Measurements from ENCODE around the gene CDAN1.
"Not testable (repeated sequence)": the region's sequence is repeated elsewhere in the genome, so short reads cannot be mapped to it uniquely, and the experiment has no call there.

CDAN1 gene

DNA sequence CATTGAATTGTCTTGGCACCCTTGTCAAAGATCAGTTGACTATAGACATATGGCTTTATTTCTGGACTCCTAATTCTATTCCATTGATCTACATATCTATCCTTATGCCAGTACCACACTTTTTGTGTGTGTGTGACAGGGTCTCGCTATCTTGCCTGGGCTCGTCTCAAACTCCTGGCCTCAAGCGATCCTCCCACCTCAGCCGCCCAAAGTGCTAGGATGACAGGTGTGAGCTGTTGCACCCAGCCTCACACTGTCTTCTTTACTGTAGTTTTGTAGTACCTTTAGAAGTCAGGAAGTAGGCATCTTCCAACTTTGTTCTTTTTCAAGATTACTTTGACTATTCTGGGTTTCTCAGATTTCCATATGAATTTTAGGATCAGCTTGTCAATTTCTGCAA lies 24.3 kb downstream of the CDAN1 start:
- DNase-seq = no peak

DNA sequence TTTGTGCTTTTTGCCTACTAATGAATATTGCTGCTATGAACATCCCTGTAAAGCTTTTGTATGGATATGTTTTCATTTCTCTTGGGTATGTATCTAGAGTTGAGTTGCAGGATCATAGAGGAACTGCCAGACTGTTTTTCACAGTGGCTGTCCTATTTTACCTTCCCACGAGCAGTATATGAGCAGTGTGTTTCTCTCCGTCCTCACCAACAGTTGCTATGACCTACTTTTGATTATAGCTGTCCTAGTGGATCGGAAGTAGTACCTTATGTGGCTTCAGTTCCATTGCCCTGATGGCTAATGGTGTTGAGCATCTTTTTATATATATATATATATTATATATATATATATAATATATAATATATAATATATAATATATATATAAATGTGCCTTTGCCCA lies 25.2 kb downstream of the CDAN1 start:
- no peak for DNase-seq

- no peak for DNase-seq
Observed at GRCh38 chr15:42710662-42711061, 26.3 kb downstream of the CDAN1 start.

GRCh38 chr15:42707873-42708544 lies 28.9 kb downstream of the CDAN1 start:
- no peak for DNase-seq

DNA sequence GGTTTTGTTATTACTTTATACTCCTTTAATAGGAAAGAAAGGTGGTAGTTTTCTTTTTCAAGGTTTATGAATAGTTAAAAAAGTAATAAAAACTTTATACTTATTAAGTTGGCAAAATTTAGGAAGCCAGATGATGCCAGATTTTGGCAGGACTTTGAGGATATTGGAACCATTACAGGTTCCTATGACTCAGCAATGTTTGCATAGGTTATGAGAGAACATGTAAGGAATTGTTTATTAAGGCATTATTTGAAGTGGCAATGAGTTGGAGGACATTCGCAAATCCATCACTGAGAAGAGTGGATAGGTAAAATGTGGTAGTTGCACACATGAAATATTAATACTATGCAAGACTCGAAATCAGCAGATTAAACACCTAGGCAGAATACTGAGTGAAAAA lies 29.9 kb downstream of the CDAN1 start:
- no peak for DNase-seq

DNA sequence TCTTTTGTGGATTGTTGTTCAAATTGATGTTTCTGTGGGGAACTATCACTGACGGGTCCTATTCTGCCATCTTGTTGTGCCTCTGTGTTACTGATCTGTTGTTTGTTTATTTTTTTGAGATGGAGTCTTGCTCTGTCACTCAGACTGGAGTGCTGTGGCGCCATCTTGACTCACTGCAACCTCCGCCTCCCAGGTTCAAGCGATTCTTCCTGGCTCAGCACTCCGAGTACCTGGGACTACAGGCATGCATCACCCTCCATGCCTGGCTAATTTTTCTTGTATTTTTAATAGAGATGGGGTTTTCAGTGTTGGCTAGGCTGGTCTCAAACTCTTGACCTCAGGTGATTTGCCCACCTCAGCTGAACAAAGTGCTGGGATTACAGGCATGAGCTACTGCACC lies 31.6 kb downstream of the CDAN1 start:
- DNase-seq = no peak

DNA sequence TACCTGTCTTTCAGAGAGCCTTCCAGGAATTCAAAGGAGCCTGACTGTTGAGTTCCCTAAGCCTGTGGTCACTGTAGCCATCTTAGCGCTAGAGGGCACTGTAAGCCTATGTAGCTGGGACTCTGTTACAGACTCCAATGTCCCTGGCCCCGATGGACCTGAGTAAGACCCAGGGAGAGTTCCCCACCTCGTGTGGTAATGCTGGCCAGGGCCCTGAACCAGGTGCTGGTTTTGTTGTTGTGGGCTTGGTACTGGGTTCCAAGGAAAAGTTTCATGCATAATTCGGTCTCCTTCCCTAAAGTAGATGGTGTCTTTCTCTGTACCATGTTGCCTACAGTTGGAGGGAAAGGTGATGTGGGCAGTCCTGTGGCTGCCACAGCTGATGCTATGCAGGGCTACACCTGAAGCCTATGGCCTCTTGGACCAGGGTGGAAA lies 32.4 kb downstream of the CDAN1 start:
- peak; percentile 23 for DNase-seq

DNA sequence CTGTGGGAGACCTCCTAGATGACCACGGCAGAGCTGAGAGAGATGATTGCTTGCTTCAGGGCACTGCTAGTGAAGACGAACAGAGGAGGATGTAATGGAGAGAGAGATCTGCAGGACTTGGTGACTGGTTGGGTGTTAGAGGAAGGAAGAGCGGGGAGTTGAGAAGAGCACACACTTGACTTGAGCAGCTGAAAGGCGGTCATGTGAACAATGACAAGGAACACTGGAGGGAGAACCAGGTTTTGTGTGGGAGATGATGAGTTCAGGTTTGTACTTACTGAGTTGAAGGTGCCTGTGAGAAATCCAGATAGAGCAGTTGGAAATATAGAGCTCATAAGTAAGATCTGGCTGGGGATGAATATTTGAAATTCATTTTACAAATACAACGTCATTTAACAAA lies 40.3 kb downstream of the CDAN1 start:
- no peak for DNase-seq

DNA sequence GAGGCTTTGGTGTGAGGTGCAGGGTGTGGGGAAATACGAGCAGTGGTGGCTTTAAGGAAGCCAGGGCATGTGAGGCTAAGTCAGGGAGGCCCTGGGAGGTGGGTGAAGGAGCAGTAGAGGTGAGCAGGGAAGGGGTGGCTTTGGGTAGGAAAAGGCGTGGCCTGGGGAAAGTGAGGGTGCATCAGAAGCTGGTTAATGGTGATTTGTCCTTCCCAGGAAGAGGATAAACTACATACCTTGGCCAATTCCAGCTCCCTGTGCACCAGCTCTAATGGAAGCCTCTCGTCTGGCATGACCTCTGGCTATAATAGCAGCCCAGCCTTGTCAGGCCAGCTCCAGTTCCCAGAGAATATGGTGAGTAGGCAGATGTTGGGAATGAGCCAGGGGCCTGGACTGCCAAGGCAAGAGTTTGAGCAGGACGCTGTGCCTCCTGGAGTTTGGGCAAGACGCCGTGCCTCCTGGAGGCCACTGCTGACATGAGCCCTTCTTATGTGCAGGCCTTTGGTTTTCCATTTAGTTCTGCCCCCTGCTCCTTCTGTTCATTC lies 41.3 kb downstream of the CDAN1 start:
- DNase-seq = no peak

- DNase-seq = no peak
Observed at GRCh38 chr15:42694398-42694797, 42.5 kb downstream of the CDAN1 start.

DNA sequence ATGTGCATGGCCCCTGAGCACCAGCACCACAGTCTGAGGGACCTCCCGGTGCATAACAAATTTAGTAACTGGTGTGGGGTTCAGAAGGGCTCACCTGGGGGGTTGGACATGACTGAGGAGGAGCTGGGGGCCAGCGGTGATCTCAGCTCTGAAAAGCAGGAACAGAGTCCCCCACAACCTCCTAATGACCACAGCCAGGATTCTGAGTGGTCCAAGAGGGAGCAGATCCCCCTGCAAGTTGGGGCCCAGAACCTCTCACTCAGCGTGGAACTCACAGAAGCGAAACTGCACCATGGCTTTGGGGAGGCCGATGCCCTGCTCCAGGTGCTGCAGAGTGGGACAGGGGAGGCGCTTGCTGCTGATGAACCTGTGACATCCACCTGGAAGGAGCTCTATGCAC lies 43.0 kb downstream of the CDAN1 start:
- no peak for DNase-seq

GRCh38 chr15:42693496-42693895 lies 43.4 kb downstream of the CDAN1 start:
- no peak for DNase-seq

DNA sequence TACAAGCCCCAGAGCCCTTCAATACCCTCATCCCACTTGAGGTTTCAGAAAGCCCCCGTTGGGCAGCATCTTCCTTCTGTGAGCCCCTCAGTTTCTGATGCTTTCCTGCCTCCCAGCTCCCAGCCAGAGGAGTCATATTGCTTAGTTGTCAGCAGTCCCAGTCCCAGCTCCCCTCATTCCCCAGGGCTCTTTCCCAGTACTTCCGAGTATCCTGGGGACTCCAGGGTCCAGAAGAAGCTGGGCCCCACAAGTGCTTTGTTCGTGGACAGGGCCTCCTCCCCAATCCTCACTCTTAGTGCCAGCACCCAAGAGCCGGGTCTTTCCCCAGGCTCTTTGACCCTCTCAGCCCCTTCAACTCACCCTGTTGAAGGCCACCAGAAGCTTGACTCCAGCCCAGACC lies 43.9 kb downstream of the CDAN1 start:
- DNase-seq = no peak

GRCh38 chr15:42692536-42692935 lies 44.4 kb downstream of the CDAN1 start:
- DNase-seq = no peak

DNA sequence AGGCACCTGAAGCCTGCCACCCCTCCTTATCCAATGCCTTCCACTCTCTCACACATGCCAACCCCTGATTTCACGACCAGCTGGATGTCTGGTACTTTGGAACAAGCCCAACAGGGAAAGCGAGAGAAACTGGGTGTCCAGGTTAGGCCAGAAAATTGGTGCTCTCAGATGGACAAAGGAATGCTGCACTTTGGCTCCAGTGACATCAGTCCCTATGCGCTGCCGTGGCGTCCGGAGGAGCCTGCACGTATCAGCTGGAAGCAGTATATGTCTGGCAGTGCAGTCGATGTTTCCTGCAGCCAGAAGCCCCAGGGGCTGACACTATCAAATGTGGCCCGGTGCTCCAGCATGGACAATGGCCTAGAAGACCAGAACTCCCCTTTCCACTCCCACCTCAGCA lies 45.2 kb downstream of the CDAN1 start:
- no peak for DNase-seq

DNA sequence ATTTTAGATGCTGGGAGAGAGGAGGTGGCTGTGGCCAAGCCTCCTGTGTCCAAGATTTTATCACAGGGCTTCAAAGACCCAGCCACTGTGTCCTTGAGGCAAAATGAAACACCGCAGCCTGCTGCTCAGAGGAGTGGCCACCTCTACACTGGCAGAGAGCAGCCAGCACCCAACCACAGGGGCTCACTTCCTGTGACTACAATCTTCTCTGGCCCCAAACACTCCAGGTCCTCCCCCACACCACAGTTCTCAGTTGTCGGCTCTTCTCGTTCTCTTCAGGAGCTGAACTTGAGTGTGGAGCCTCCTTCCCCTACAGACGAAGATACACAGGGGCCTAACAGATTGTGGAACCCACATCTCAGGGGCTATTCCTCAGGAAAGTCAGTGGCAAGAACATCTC lies 45.6 kb downstream of the CDAN1 start:
- DNase-seq = no peak

DNA sequence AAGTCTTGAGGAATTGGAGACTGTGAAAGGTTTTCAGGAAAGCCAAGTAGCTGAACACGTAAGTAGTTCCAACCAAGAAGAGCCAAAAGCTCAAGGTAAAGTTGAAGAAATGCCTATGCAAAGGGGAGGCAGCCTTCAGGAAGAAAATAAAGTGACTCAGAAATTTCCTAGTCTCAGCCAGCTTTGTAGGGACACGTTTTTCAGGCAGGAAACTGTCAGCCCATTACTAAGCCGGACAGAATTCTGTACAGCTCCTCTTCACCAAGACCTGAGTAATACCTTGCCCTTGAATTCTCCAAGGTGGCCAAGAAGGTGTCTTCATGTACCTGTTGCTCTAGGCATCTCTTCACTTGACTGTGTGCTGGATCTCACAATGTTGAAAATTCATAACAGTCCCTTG lies 48.6 kb downstream of the CDAN1 start:
- no peak for DNase-seq

- DNase-seq = no peak
Observed at GRCh38 chr15:42687740-42688139, 49.2 kb downstream of the CDAN1 start.

DNA sequence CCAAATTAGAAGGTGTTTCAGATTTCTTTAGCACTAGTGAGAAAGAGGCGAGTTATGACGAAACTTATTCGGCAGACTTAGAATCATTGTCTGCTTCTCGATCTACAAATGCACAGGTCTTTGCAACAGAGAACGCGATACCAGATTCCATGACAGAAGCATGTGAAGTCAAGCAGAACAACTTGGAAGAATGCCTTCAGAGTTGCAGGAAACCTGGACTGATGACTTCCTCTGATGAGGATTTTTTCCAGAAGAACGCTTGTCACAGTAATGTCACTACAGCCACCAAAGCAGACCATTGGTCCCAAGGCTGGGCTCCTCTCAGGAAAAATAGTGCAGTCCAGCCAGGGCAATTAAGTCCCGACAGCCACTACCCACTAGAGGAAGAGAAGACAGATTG lies 50.6 kb downstream of the CDAN1 start:
- DNase-seq = no peak

GRCh38 chr15:42681119-42681518 lies 55.8 kb downstream of the CDAN1 start:
- no peak for DNase-seq

DNA sequence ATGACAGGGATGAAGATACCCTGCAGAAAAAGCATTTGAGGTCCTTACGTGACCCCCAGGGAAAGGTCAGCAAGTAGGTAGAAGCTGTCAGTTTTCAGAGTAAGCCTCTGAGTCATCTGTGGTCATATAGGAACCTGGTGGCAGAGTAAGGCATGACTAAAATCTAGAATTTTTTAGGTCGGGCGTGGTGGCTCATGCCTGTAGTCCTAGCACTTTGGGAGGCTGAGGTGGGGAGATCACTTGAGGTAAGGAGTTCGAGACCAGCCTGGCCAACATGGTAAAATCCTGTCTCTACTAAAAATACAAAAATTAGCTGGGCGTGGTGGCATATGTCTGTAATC lies 56.8 kb downstream of the CDAN1 start:
- not testable (repeated sequence) for DNase-seq

GRCh38 chr15:42679285-42680141 lies 57.4 kb downstream of the CDAN1 start:
- DNase-seq = no peak

DNA sequence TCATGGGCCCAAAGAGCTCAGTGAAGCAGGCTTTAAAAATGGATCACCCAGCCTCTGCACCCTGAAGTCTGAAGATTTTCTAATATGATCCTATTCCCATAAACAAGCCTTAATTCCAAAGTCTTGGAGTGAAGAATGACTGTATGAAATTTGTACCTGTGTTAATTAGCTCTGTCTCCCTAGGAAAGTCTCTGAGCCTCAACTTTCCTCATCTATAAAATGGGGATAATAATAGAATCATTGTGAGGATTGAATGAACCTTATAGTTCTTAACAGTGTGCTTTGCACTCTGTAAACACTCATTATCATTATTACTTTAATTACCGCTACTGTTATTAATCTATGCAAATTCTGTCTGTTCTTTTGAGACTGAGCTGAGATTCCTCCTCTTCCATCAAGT lies 61.9 kb downstream of the CDAN1 start:
- DNase-seq = no peak

GRCh38 chr15:42674472-42674871 lies 62.5 kb downstream of the CDAN1 start:
- no peak for DNase-seq
